SK-N-SH (cell line): ENCODE results near the gene LRRC2. TPM values are rescaled to one million over a fixed set of nuclear protein-coding genes. Genes with fewer than 3 reads are reported as not detected.

Experiments used
- CTCF ChIA-PET: fragments of 300-600, 350-600 bp; formaldehyde crosslinking; extraction: SDS; loops from one replicate; lab custom pipeline; 2021; lab: Yijun Ruan, JAX
- POLR2A ChIA-PET: fragments of 350-600 bp; sonication (Branson Sonifier 250); formaldehyde crosslinking; extraction: SDS; loops from one replicate; lab custom pipeline; 2020; ENCODE audit warnings: antibody characterized with exemption, inconsistent platforms; lab: Yijun Ruan, JAX
- DNase-seq: peaks from one replicate; pipeline ENCODE4 v3.0.0; 2012
- H2AFZ ChIP-seq: fragments of 200-600 bp; sonication (generic); 2 replicates; pipeline ENCODE4 v1.8.1; 2016; ENCODE audit warnings: antibody characterized with exemption, mild to moderate bottlenecking, low read depth
- H3F3A ChIP-seq: fragments of 200-600 bp; sonication (generic); replicated peaks from 2 replicates; pipeline ENCODE3; 2016; ENCODE audit warnings: antibody characterized with exemption, mild to moderate bottlenecking; ENCODE audit not compliant: insufficient read depth
- H3K27ac ChIP-seq, 2 experiments: fragments of 200-500 bp in 1 of 2; fragments of 200-600 bp in 1 of 2; sonication (Bioruptor generic) in 1 of 2; sonication (generic), shearing (Covaris generic) in 1 of 2; 2 replicates each; pipeline versions ENCODE4 v1.5.1 to v1.6.1; 2014 to 2016; ENCODE audit warnings: low read depth in 2 of 2, inconsistent platforms in 1 of 2, low read length in 1 of 2, mild to moderate bottlenecking in 1 of 2, mixed read lengths in 1 of 2
- H3K27me3 ChIP-seq: fragments of 200-600 bp; sonication (generic), shearing (Covaris generic); 2 replicates; pipeline ENCODE4 v1.6.1; 2016; ENCODE audit warnings: mixed run types; ENCODE audit not compliant: insufficient read depth
- H3K36me3 ChIP-seq, 2 experiments: fragments of 200-500 bp in 1 of 2; fragments of 200-600 bp in 1 of 2; sonication (Bioruptor generic) in 1 of 2; sonication (generic) in 1 of 2; replicated peaks in 1 of 2; 2 replicates each; pipeline versions ENCODE3 to v1.5.1; 2014 to 2016; ENCODE audit warnings: low read length in 1 of 2, mild to moderate bottlenecking in 1 of 2; ENCODE audit not compliant: insufficient read depth in 2 of 2, control insufficient read depth in 1 of 2
- H3K4me1 ChIP-seq, 2 experiments: fragments of 200-500 bp in 1 of 2; fragments of 200-600 bp in 1 of 2; sonication (Bioruptor generic) in 1 of 2; sonication (generic), shearing (Covaris generic) in 1 of 2; 2 replicates each; pipeline versions ENCODE4 v1.5.1 to v1.6.1; 2014 to 2016; ENCODE audit warnings: low read depth in 1 of 2, low read length in 1 of 2, mixed run types in 1 of 2; ENCODE audit not compliant: insufficient read depth in 2 of 2, control insufficient read depth in 1 of 2
- H3K4me2 ChIP-seq: fragments of 200-600 bp; sonication (generic), shearing (Covaris generic); 2 replicates; pipeline ENCODE4 v1.6.1; 2017; ENCODE audit warnings: mixed run types
- H3K4me3 ChIP-seq, 2 experiments: fragments of 200-500 bp in 1 of 2; fragments of 200-600 bp in 1 of 2; sonication (Bioruptor generic) in 1 of 2; sonication (generic), shearing (Covaris generic) in 1 of 2; 2 replicates each; pipeline versions ENCODE4 v1.5.1 to v1.8.1; 2014 to 2016; ENCODE audit warnings: low read depth in 2 of 2, inconsistent platforms in 1 of 2, low read length in 1 of 2, mild to moderate bottlenecking in 1 of 2, mixed read lengths in 1 of 2, moderate library complexity in 1 of 2
- H3K79me2 ChIP-seq: fragments of 200-600 bp; sonication (generic); 2 replicates; pipeline ENCODE4 v1.8.1; 2017; ENCODE audit warnings: mild to moderate bottlenecking; ENCODE audit not compliant: insufficient read depth
- H3K9ac ChIP-seq: fragments of 200-600 bp; sonication (generic); 2 replicates; pipeline ENCODE4 v1.6.1; 2017; ENCODE audit warnings: mixed run types
- H3K9me2 ChIP-seq: fragments of 200-600 bp; sonication (generic); 2 replicates; pipeline ENCODE4 v1.6.1; 2017; ENCODE audit warnings: mixed run types
- H3K9me3 ChIP-seq: fragments of 200-600 bp; sonication (generic); 2 replicates; pipeline ENCODE4 v1.6.1; 2017; ENCODE audit warnings: mixed run types, mild to moderate bottlenecking, moderate library complexity
- H4K20me1 ChIP-seq: fragments of 200-600 bp; sonication (generic); 2 replicates; pipeline ENCODE4 v1.6.1; 2017; ENCODE audit warnings: mild to moderate bottlenecking, mixed run types; ENCODE audit not compliant: insufficient read depth
- CHD2 ChIP-seq: fragments of 150-350 bp; IDR thresholded peaks from 2 replicates; pipeline ENCODE4 v1.6.1; 2018; ENCODE audit warnings: low read length; ENCODE audit not compliant: partially characterized antibody
- CTCF ChIP-seq: fragments of 200-600 bp; sonication (generic); IDR thresholded peaks from 2 replicates; pipeline ENCODE4 v1.6.1; 2017; ENCODE audit warnings: antibody characterized with exemption, mild to moderate bottlenecking, moderate library complexity
- EZH2phosphoT487 ChIP-seq: fragments of 200-600 bp; sonication (generic); IDR thresholded peaks from 2 replicates; pipeline ENCODE4 v1.6.1; 2017; ENCODE audit warnings: low read depth, mixed run types, mild to moderate bottlenecking, antibody characterized with exemption, moderate library complexity, borderline replicate concordance
- FOSL2 ChIP-seq: IDR thresholded peaks from 2 replicates; pipeline ENCODE4 v1.4.0; 2012; ENCODE audit warnings: low read depth, mild to moderate bottlenecking, moderate library complexity, borderline replicate concordance
- GABPA ChIP-seq: IDR thresholded peaks from 2 replicates; pipeline ENCODE4 v1.4.0; 2012; ENCODE audit warnings: low read depth, mild to moderate bottlenecking
- GATA2 ChIP-seq: sonication (generic); formaldehyde crosslinking; IDR thresholded peaks from 2 replicates; pipeline ENCODE4 v1.5.0; 2020; ENCODE audit warnings: mild to moderate bottlenecking, missing genetic modification reagents
- IRF3 ChIP-seq: fragments of 150-350 bp; IDR thresholded peaks from 2 replicates; pipeline ENCODE4 v1.6.1; 2016; ENCODE audit warnings: mild to moderate bottlenecking, low read depth, low read length
- MEF2A ChIP-seq: IDR thresholded peaks from 2 replicates; pipeline ENCODE4 v1.4.0; 2012; ENCODE audit warnings: low read depth, borderline replicate concordance
- MXI1 ChIP-seq: IDR thresholded peaks from 2 replicates; pipeline ENCODE4 v1.6.1; 2012; ENCODE audit warnings: mild to moderate bottlenecking, low read depth, low read length, improper control_type of control experiment
- PBX3 ChIP-seq: IDR thresholded peaks from 2 replicates; pipeline ENCODE4; 2012
- RAD21 ChIP-seq: IDR thresholded peaks from 2 replicates; pipeline ENCODE4 v1.6.1; 2012; ENCODE audit warnings: mild to moderate bottlenecking, low read length
- RCOR1 ChIP-seq: fragments of 150-350 bp; IDR thresholded peaks from 2 replicates; pipeline ENCODE4 v1.6.1; 2017; ENCODE audit warnings: antibody characterized with exemption, low read length
- RXRA ChIP-seq: IDR thresholded peaks from 2 replicates; pipeline ENCODE4 v1.4.0; 2012; ENCODE audit warnings: low read depth, mild to moderate bottlenecking, borderline replicate concordance
- TCF12 ChIP-seq: IDR thresholded peaks from 2 replicates; pipeline ENCODE4 v1.4.0; 2012
- TEAD4 ChIP-seq: IDR thresholded peaks from 2 replicates; pipeline ENCODE4 v1.4.0; 2012; ENCODE audit warnings: mild to moderate bottlenecking, borderline replicate concordance; ENCODE audit not compliant: insufficient read depth
- WGBS: methylation state at CpG from one replicate; pipeline ENCODE4 v1.1.6; 2017; ENCODE audit warnings: low lambda C conversion rate; 5-methylcytosine and 5-hydroxymethylcytosine counted together
- polyA plus RNA-seq, 3 experiments: library from polyadenylated mRNA; depleted of rRNA; stranded (reverse); fragments of >200 nt; gene quantifications; 2 replicates each; pipeline ENCODE4 v1.2.3, GENCODE V29; 2012

LRRC2 gene
- polyA plus RNA-seq, 1 of the 3 experiments (the other 2 are of a cell fraction) = 0.13 TPM

GRCh38 chr3:46469680-46470357, 96.3 kb downstream of the LRRC2 start:
- CTCF ChIA-PET = interaction anchor here (1.1 to 11.6 kb wide), 3 partner anchors 15 to 20 kb away, joined by 5 to 77 read pairs (median 7); no protein-coding TSS in a partner anchor

GRCh38 chr3:46468753-46469600, 97.1 kb downstream of the LRRC2 start:
- no peak overlapping the region for H3K4me3 ChIP-seq
- no peak overlapping the region for H3K9ac ChIP-seq
- H3K9me2 ChIP-seq = no peaks in the 10 kb centered on the region
- H3K4me2 ChIP-seq = no peak overlapping the region
- no peaks in the 10 kb centered on the region for H3K79me2 ChIP-seq
- DNase-seq = no peak
- CTCF ChIA-PET = interaction anchor here (11.6 kb wide), 1 partner anchor 19 kb away, joined by 77 read pairs; no protein-coding TSS in a partner anchor
- H3F3A ChIP-seq = no peaks in the 10 kb centered on the region
- WGBS = 13% methylated on average over 6 of the region's 6 CpGs
- H3K27ac ChIP-seq = no peak overlapping the region
- H4K20me1 ChIP-seq = no peaks in the 10 kb centered on the region
- H3K27me3 ChIP-seq = peaks cover 18% of the 10 kb centered on the region
- POLR2A ChIA-PET = no interaction called here
- no peak overlapping the region for H2AFZ ChIP-seq
- H3K36me3 ChIP-seq = no peaks in the 10 kb centered on the region
- H3K9me3 ChIP-seq = no peaks in the 10 kb centered on the region
- no peak for TF ChIP-seq PBX3
- no peaks in the 10 kb centered on the region; a peak in 1 of 4 replicates for H3K4me1 ChIP-seq

More at GRCh38 chr3:46469680-46470357, 96.3 kb downstream of the LRRC2 start:
- 39% methylated on average over 2 of the region's 3 CpGs for WGBS
- no peak for DNase-seq
- POLR2A ChIA-PET = no interaction called here
- TF ChIP-seq IRF3 (no peak), MEF2A (no peak), GABPA (no peak)
- H3K4me3 ChIP-seq = no peak overlapping the region
- H3K4me2 ChIP-seq = no peak overlapping the region
- H3K9me2 ChIP-seq = no peaks in the 10 kb centered on the region
- H3K4me1 ChIP-seq = no peaks in the 10 kb centered on the region; a peak in 1 of 4 replicates
- H3K79me2 ChIP-seq = no peaks in the 10 kb centered on the region
- H3K36me3 ChIP-seq = no peaks in the 10 kb centered on the region
- peaks cover 10% of the 10 kb centered on the region for H3K27me3 ChIP-seq
- H3F3A ChIP-seq = no peaks in the 10 kb centered on the region
- H3K9ac ChIP-seq = no peak overlapping the region
- no peak overlapping the region for H3K27ac ChIP-seq
- no peak overlapping the region for H2AFZ ChIP-seq
- H3K9me3 ChIP-seq = no peaks in the 10 kb centered on the region; the same call in 1 of the 2 replicates
- H4K20me1 ChIP-seq = no peaks in the 10 kb centered on the region

- H3K9ac ChIP-seq = no peak overlapping the region
- no peaks in the 10 kb centered on the region for H3F3A ChIP-seq
- H3K27me3 ChIP-seq = peaks cover 31% of the 10 kb centered on the region
- H3K4me3 ChIP-seq = no peak overlapping the region
- no peaks in the 10 kb centered on the region for H4K20me1 ChIP-seq
- 41% methylated on average over 4 of the region's 4 CpGs for WGBS
- no peaks in the 10 kb centered on the region for H3K9me3 ChIP-seq
- no peaks in the 10 kb centered on the region for H3K79me2 ChIP-seq
- no peak overlapping the region for H3K27ac ChIP-seq
- POLR2A ChIA-PET = no interaction called here
- H3K36me3 ChIP-seq = no peaks in the 10 kb centered on the region
- H2AFZ ChIP-seq = no peak overlapping the region
- no peaks in the 10 kb centered on the region for H3K9me2 ChIP-seq
- no peak for DNase-seq
- CTCF ChIA-PET = interaction anchor here (11.6 kb wide), 1 partner anchor 21 kb away, joined by 77 read pairs; no protein-coding TSS in a partner anchor
- H3K4me1 ChIP-seq = no peaks in the 10 kb centered on the region; a peak in 1 of 4 replicates
- H3K4me2 ChIP-seq = no peak overlapping the region
- TF ChIP-seq RCOR1 (no peak), TCF12 (no peak), FOSL2 (no peak), TEAD4 (no peak), GATA2 (CRISPR knock-in tag) (no peak), RXRA (no peak), MXI1 (no peak), CHD2 (no peak), RAD21 (no peak), CTCF (no peak), MEF2A (no peak), EZH2phosphoT487 (no peak)
Measured at GRCh38 chr3:46467562-46467961, 98.5 kb downstream of the LRRC2 start.
